Kidney epithelial cell (primary cell): ENCODE data around the gene TM4SF5. TPM values are rescaled to one million over a fixed set of nuclear protein-coding genes. Genes with fewer than 3 reads are reported as not detected.

Source experiments
- DNase-seq: peaks from one replicate; pipeline ENCODE4 v3.0.0-alpha.2; 2010; ENCODE audit warnings: low read depth
- H3K27me3 ChIP-seq: 2 replicates; pipeline ENCODE4 v1.6.0; 2011; ENCODE audit warnings: low read length; ENCODE audit not compliant: control insufficient read depth, insufficient read depth
- H3K36me3 ChIP-seq: 2 replicates; pipeline ENCODE4 v1.5.1; 2011; ENCODE audit warnings: low read length; ENCODE audit not compliant: control insufficient read depth, insufficient read depth
- H3K4me3 ChIP-seq: 2 replicates; pipeline ENCODE4 v1.5.1; 2011; ENCODE audit warnings: low read depth, mild to moderate bottlenecking, control low read depth, low read length
- total RNA-seq: library from RNA; depleted of rRNA; stranded (reverse); fragments of >200 nt; gene quantifications from 2 replicates; pipeline ENCODE4 v1.2.3, GENCODE V29; 2015
- TF ChIP-seq, protein P1 (sequence below): IDR thresholded peaks from 2 replicates; pipeline ENCODE4 v1.5.1; 2011; ENCODE audit warnings: mild to moderate bottlenecking, moderate library complexity, low read length, control low read depth, inconsistent platforms; ENCODE audit not compliant: insufficient read depth, poor library complexity, severe bottlenecking

Gene TM4SF5
- total RNA-seq, 1 donor from 2014 or later = not detected

DNA sequence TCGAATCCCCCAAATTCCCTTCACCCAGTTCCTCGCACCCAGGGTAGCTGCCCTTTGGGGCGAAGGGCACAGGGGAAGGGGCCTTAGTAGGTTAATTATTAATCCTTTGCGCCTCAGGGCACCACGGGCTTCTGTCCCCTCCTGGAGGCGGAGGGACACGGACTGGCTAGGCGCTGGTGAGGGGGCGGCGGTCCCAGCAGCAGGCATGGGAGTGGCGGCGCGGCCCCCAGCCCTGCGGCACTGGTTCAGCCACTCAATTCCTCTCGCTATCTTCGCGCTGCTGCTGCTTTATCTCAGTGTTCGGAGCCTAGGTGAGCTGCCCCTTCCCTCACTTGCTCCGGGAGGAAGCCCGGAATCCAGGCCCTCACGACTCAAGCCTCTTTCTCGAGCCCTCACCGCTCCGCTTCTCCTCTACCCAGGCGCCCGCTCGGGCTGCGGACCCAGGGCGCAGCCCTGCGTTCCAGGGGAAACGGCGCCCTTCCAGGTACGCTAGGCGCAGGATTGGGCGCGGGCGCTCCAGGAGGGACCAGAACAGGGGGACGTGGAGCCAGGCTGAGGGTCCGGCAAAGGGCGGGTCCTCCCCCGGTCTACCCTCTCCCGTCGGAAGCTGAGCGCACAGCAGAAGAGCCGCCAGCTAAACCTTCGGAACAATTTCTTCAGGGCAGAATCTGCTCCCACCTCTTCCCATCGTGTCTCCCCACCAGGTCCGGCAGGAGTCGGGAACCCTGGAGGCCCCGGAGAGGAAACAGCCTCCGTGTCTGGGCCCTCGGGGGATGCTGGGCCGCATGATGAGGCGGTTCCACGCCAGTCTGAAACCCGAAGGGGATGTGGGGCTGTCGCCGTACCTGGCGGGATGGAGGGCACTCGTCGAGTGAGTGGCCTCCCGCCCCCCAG, 17.4 kb downstream of the TM4SF5 start, which contains the start of gene GLTPD2:
TSS of gene GLTPD2 (plus strand) at position 158 of the 894 bp plus-strand sequence. CDS start at position 206, 48 bp downstream.
- H3K4me3 ChIP-seq = peak within 1 kb of the TSS; percentile 62
- no peak for DNase-seq
- no peaks in the 10 kb centered on the region for H3K36me3 ChIP-seq
- TF ChIP-seq, protein P1, sequence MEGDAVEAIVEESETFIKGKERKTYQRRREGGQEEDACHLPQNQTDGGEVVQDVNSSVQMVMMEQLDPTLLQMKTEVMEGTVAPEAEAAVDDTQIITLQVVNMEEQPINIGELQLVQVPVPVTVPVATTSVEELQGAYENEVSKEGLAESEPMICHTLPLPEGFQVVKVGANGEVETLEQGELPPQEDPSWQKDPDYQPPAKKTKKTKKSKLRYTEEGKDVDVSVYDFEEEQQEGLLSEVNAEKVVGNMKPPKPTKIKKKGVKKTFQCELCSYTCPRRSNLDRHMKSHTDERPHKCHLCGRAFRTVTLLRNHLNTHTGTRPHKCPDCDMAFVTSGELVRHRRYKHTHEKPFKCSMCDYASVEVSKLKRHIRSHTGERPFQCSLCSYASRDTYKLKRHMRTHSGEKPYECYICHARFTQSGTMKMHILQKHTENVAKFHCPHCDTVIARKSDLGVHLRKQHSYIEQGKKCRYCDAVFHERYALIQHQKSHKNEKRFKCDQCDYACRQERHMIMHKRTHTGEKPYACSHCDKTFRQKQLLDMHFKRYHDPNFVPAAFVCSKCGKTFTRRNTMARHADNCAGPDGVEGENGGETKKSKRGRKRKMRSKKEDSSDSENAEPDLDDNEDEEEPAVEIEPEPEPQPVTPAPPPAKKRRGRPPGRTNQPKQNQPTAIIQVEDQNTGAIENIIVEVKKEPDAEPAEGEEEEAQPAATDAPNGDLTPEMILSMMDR = no peak
- H3K27me3 ChIP-seq = peaks cover 39% of the 10 kb centered on the region

DNA sequence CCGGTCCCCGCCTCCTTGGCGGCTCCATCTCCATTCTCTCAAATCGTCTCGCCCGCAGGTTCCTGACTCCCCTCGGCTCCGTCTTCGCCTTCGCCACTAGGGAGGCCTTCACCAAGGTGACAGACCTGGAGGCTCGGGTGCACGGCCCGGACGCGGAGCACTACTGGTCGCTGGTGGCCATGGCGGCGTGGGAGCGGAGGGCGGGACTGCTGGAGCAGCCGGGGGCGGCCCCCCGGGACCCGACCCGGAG, 17.9 kb downstream of the TM4SF5 start:
- TF ChIP-seq, protein P1 = no peak
- no peak for DNase-seq
- H3K4me3 ChIP-seq = peak overlapping the region; percentile 62
- no peaks in the 10 kb centered on the region for H3K36me3 ChIP-seq
- H3K27me3 ChIP-seq = peaks cover 34% of the 10 kb centered on the region

DNA sequence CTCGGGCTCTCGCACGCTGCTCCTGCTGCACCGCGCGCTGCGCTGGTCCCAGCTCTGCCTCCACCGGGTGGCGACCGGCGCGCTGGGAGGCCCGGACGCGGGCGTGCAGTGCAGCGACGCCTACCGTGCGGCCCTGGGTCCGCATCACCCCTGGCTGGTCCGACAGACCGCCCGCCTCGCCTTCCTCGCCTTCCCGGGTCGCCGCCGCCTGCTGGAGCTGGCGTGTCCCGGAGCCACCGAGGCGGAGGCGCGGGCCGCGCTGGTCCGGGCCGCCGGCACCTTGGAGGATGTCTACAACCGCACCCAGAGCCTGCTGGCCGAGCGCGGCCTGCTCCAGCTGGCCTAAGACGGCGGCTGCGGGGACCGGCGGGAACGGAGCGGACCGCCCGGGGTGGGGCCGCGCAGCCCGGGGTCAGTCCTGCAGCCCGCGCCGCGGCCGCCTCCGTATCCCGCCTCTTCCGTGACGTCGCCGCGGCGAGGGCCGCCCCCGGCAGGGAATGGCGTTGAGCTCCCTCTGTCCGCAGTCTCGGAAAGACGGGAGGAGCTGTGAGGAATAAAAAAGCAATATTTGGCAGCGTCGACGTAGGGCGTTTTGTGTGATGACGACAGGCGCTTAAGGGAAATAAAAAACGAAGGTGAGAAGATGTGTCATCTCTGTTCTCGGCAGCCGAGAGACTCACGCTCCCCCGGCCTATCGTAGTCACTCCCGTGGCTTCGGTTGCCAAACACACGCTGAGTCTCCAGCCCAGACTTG, 18.4 kb downstream of the TM4SF5 start:
- no peak for DNase-seq

DNA sequence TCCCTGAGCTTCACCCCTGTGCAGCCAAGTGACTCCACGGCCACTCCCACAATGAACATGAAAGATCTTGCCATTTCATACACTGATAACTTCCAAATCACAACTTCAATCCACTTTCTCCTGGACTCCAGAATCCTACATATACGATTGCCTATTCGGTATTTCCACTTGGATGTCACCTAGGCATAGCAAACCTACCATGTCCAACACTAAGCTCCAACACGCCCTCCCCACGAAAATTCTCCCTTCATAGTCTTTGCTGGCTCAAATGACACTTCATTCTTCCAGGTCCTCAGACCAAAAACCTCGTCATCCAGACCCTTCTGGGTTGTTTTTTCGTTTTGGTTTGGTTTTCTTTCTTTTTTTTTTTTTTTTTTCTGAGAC, 19.0 kb downstream of the TM4SF5 start:
- Histone ChIP-seq H3K36me3 (no peaks in the 10 kb centered on the region), H3K4me3 (peak overlapping the region; percentile 62), H3K27me3 (peaks cover 25% of the 10 kb centered on the region)
- DNase-seq = no peak
- TF ChIP-seq, protein P1 = no peak

More for the DNA sequence above, 18.4 kb downstream of the TM4SF5 start:
- H3K27me3 ChIP-seq = peaks cover 31% of the 10 kb centered on the region
- TF ChIP-seq, protein P1 = peak; percentile 44
- H3K4me3 ChIP-seq = peak overlapping the region; percentile 62
- no peaks in the 10 kb centered on the region for H3K36me3 ChIP-seq

DNA sequence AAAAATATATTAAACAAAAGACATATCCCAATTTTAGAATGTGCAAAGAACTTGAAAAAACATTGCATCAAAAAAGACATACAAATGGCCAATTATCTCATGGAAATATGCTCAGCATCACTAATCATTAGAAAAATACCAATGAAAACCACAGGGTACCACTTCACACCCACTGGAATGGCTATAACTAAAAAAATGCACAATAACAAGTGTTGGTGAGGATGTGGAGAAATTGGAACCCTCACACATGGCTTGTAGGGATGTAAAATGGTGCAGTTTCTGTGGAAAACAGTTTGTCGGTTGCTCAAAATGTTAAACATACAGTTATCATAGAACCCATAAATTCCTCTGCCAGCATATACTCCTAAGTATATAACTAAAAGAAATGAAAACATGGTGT, 23.5 kb downstream of the TM4SF5 start:
- no peak for DNase-seq
- Histone ChIP-seq H3K4me3 (no peak overlapping the region), H3K27me3 (no peaks in the 10 kb centered on the region), H3K36me3 (no peaks in the 10 kb centered on the region)
- TF ChIP-seq, protein P1 = no peak
